GM23338 (cell line): ENCODE results near the gene NDUFB6. TPM values are rescaled to one million over a fixed set of nuclear protein-coding genes. Genes with fewer than 3 reads are reported as not detected.

ENCODE experiments used
- polyA plus RNA-seq: library from polyadenylated mRNA; unstranded; fragments of >200 nt; fragmentation: Nextera tagmentation; extraction: Ambion mirVana; gene quantifications from 2 replicates; pipeline ENCODE4 v1.2.1, GENCODE V29; 2016
- total RNA-seq: library from RNA; depleted of rRNA; stranded (reverse); fragments of >200 nt; shearing (Covaris generic); gene quantifications from 2 replicates; pipeline ENCODE4 v1.2.3, GENCODE V29; 2014; rRNA removed

NDUFB6 gene
- total and polyA plus RNA-seq, 2 experiments from 2014 or later, result 56.5 to 231 TPM

Other genes starting within 250 kb of the NDUFB6 start
- 38.9 and 41.0 TPM in 2 replicates for gene ACO1, start 188.5 kb downstream of the NDUFB6 start, total RNA-seq
- 16.2 and 16.6 TPM in 2 replicates for gene ACO1, start 188.5 kb downstream of the NDUFB6 start, polyA plus RNA-seq
- 12.9 and 14.2 TPM in 2 replicates for gene RIGI, start 47.0 kb downstream of the NDUFB6 start, total RNA-seq
- 10.9 and 14.7 TPM in 2 replicates for gene RIGI, start 47.0 kb downstream of the NDUFB6 start, polyA plus RNA-seq
- gene SMIM27, start 20.8 kb downstream of the NDUFB6 start, total RNA-seq, result 0.39 and 3.4 TPM in 2 replicates
- 106 and 116 TPM in 2 replicates for gene SMIM27, start 20.8 kb downstream of the NDUFB6 start, polyA plus RNA-seq
- 35.9 and 43.3 TPM in 2 replicates for gene TOPORS, start 20.6 kb downstream of the NDUFB6 start, total RNA-seq
- 26.5 and 31.8 TPM in 2 replicates for gene TOPORS, start 20.6 kb downstream of the NDUFB6 start, polyA plus RNA-seq
- 0.04 and 0.07 TPM in 2 replicates for gene TAF1L, start 62.5 kb upstream of the NDUFB6 start, total RNA-seq
- gene TAF1L, start 62.5 kb upstream of the NDUFB6 start, polyA plus RNA-seq, result not detected in 2 replicates
- gene TMEM215, start 210.4 kb upstream of the NDUFB6 start, total RNA-seq, result 1.2 and 1.3 TPM in 2 replicates
- gene TMEM215, start 210.4 kb upstream of the NDUFB6 start, polyA plus RNA-seq, result 0.71 and 0.79 TPM in 2 replicates